GM18909 (cell line): ENCODE measurements around the gene TMOD3.

Experiments
- ATAC-seq: cut with Tn5 transposase; IDR thresholded peaks from one replicate; pipeline ENCODE4 v1.9.1; 2021; ENCODE audit warnings: mild to moderate bottlenecking; ENCODE audit not compliant: unreplicated experiment, poor library complexity

The TMOD3 gene

GRCh38 chr15:51818150-51818549 is 11.3 kb upstream of the TMOD3 start:
- ATAC-seq = no peak

GRCh38 chr15:51825698-51826097 is 3.8 kb upstream of the TMOD3 start:
- ATAC-seq = no peak

- ATAC-seq = no peak
Measured at GRCh38 chr15:51828621-51829375, 655 bp upstream of the TMOD3 start.

- ATAC-seq = no peak
Measured at GRCh38 chr15:51830276-51830806, 888 bp downstream of the TMOD3 start.

- ATAC-seq = no peak
Measured at GRCh38 chr15:51833772-51834171, 4.3 kb downstream of the TMOD3 start.

- peak; percentile 42 for ATAC-seq
Measured at GRCh38 chr15:51837792-51838251, 8.4 kb downstream of the TMOD3 start.

- ATAC-seq = no peak
Measured at GRCh38 chr15:51838270-51838669, 8.8 kb downstream of the TMOD3 start.

GRCh38 chr15:51840692-51841091 is 11.2 kb downstream of the TMOD3 start:
- ATAC-seq = no peak

- ATAC-seq = no peak
Measured at GRCh38 chr15:51841406-51842040, 12.1 kb downstream of the TMOD3 start.

- no peak for ATAC-seq
Measured at GRCh38 chr15:51842265-51842664, 12.8 kb downstream of the TMOD3 start.

- peak; percentile 44 for ATAC-seq
Measured at GRCh38 chr15:51842852-51843737, 13.6 kb downstream of the TMOD3 start.

GRCh38 chr15:51844747-51845426 is 15.4 kb downstream of the TMOD3 start:
- ATAC-seq = no peak

GRCh38 chr15:51846066-51846462 is 16.6 kb downstream of the TMOD3 start:
- no peak for ATAC-seq

- ATAC-seq = no peak
Measured at GRCh38 chr15:51846463-51847230, 17.2 kb downstream of the TMOD3 start.

- ATAC-seq = no peak
Measured at GRCh38 chr15:51848811-51849210, 19.4 kb downstream of the TMOD3 start.

GRCh38 chr15:51849860-51850259 is 20.4 kb downstream of the TMOD3 start:
- no peak for ATAC-seq

- ATAC-seq = no peak
Measured at GRCh38 chr15:51853998-51854397, 24.5 kb downstream of the TMOD3 start.

- ATAC-seq = no peak
Measured at GRCh38 chr15:51855612-51856011, 26.2 kb downstream of the TMOD3 start.

- no peak for ATAC-seq
Measured at GRCh38 chr15:51856714-51857380, 27.4 kb downstream of the TMOD3 start.
